Measurements from ENCODE around the gene LSS. TPM values are rescaled to one million over a fixed set of nuclear protein-coding genes. Genes with fewer than 3 reads are reported as not detected.

Gene LSS
- total and polyA plus RNA-seq, 2 donors (not counting 3 experiments of a cell fraction or from before 2014, with no cell fraction given): 120 to 141 TPM

- DNase-seq (ENCODE audit: low read depth, low spot score): no peak
- H3K27ac ChIP-seq (ENCODE audit: insufficient read depth, low read depth, low read length): no peak overlapping the region
- H3K4me2 ChIP-seq (ENCODE audit: insufficient read depth, low read length): no peak overlapping the region
- POLR2A ChIA-PET: no interaction called here
- H3K27me3 ChIP-seq (ENCODE audit: control insufficient read depth in 2 of 2, insufficient read depth in 2 of 2, low read length in 2 of 2): no peaks in the 10 kb centered on the region
- H3K9ac ChIP-seq (replicated peaks; ENCODE audit: extremely low read depth, insufficient read depth, low read length): no peak overlapping the region
- no peak overlapping the region for H2AFZ ChIP-seq (ENCODE audit: low read depth, low read length)
- dilution Hi-C loops (cut with MboI; ENCODE audit: extremely low pct_ligation_motif_present, low sequenced_read_pairs): no loop called here
- H3K9me1 ChIP-seq (replicated peaks; ENCODE audit: control insufficient read depth, extremely low read depth, insufficient read depth, low read length): no peaks in the 10 kb centered on the region
- H3K79me2 ChIP-seq (ENCODE audit: control insufficient read depth, insufficient read depth, low read length): no peaks in the 10 kb centered on the region
- H3K4me3 ChIP-seq (replicated peaks in 1 of 3; ENCODE audit: insufficient read depth in 1 of 3, low read depth in 1 of 3, low read length in 3 of 3): no peak overlapping the region
- CTCF ChIA-PET: no interaction called here
- intact Hi-C loops (cut with micrococcal nuclease): no loop called here
- no peaks in the 10 kb centered on the region for H4K20me1 ChIP-seq (replicated peaks; ENCODE audit: control insufficient read depth, extremely low read depth, insufficient read depth, low read length)
- no peak for FAIRE-seq
- H3K36me3 ChIP-seq (ENCODE audit: control insufficient read depth in 2 of 2, extremely low read depth in 1 of 2, insufficient read depth in 2 of 2, low read length in 2 of 2): peaks cover 41 to 53% of the 10 kb centered on the region in 2 experiments
- TF ChIP-seq CTCF (IDR thresholded peaks at IDR 0.05; ENCODE audit: extremely low read depth in 1 of 2, insufficient read depth in 1 of 2, low read depth in 1 of 2, low read length in 2 of 2): no peak
- TF ChIP-seq JUN (IDR thresholded peaks at IDR 0.05; ENCODE audit: borderline replicate concordance, insufficient read depth, insufficient read length, low read depth): no peak
- TF ChIP-seq MAX (IDR thresholded peaks at IDR 0.05; ENCODE audit: insufficient read depth, insufficient read length): no peak
- TF ChIP-seq FOS (IDR thresholded peaks at IDR 0.05; ENCODE audit: borderline replicate concordance, insufficient read depth, low read length): no peak
- TF ChIP-seq EZH2 (IDR thresholded peaks at IDR 0.05; ENCODE audit: borderline replicate concordance, low read depth, low read length, severe bottlenecking): no peak
- TF ChIP-seq MYC (IDR thresholded peaks at IDR 0.05; ENCODE audit: low read depth, low read length): no peak
- TF ChIP-seq POLR2A (IDR thresholded peaks at IDR 0.05; ENCODE audit: low read depth, low read length): no peak
- TF ChIP-seq POLR2AphosphoS5 (IDR thresholded peaks at IDR 0.05; ENCODE audit: insufficient read depth, low read depth, low read length): no peak
- no peak for TF ChIP-seq GATA2 (IDR thresholded peaks at IDR 0.05; ENCODE audit: insufficient read depth, insufficient read length, low read depth, low read length)
- BruUV-seq (replicated peaks): no TSS peak
- H3K4me1 ChIP-seq (ENCODE audit: control insufficient read depth, extremely low read depth, insufficient read depth, low read length): no peaks in the 10 kb centered on the region
- H3K9me3 ChIP-seq (replicated peaks; ENCODE audit: control insufficient read depth, insufficient read depth, low read length): no peaks in the 10 kb centered on the region
Observed at GRCh38 chr21:46243960-46244361, 15.4 kb upstream of the LSS start.

Measured in endothelial cell of umbilical vein (primary cell).